Loucy (cell line): ENCODE measurements around the gene MZF1.

Experiments
- EZH2phosphoT487 ChIP-seq: fragments of 200-600 bp; IDR thresholded peaks from 2 replicates; pipeline ENCODE4 v1.6.1; 2018; ENCODE audit warnings: antibody characterized with exemption, mild to moderate bottlenecking, moderate library complexity, borderline replicate concordance
- TF ChIP-seq, protein P1 (sequence below): fragments of 200-600 bp; sonication (generic); conservative IDR thresholded peaks from 2 replicates; pipeline ENCODE4 v1.5.1; 2014; ENCODE audit warnings: mild to moderate bottlenecking, antibody characterized with exemption, low read length

- TF ChIP-seq, protein P1, sequence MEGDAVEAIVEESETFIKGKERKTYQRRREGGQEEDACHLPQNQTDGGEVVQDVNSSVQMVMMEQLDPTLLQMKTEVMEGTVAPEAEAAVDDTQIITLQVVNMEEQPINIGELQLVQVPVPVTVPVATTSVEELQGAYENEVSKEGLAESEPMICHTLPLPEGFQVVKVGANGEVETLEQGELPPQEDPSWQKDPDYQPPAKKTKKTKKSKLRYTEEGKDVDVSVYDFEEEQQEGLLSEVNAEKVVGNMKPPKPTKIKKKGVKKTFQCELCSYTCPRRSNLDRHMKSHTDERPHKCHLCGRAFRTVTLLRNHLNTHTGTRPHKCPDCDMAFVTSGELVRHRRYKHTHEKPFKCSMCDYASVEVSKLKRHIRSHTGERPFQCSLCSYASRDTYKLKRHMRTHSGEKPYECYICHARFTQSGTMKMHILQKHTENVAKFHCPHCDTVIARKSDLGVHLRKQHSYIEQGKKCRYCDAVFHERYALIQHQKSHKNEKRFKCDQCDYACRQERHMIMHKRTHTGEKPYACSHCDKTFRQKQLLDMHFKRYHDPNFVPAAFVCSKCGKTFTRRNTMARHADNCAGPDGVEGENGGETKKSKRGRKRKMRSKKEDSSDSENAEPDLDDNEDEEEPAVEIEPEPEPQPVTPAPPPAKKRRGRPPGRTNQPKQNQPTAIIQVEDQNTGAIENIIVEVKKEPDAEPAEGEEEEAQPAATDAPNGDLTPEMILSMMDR = no peak
- no peak for TF ChIP-seq EZH2phosphoT487
These were observed 14.4 kb downstream of the MZF1 start for GRCh38 chr19:58558623-58559274.
